22Rv1 (cell line): ENCODE results near the gene PKHD1.

Experiments used
- H3K27ac ChIP-seq: fragments of 450-650 bp; 2 replicates; pipeline ENCODE4 v1.5.1; 2017
- ZFX ChIP-seq: fragments of 450-650 bp; IDR thresholded peaks from 2 replicates; pipeline ENCODE4 v1.6.1; 2017; ENCODE audit warnings: antibody characterized with exemption, borderline replicate concordance
- TF ChIP-seq, protein P1 (sequence below): fragments of 450-650 bp; IDR thresholded peaks from 2 replicates; pipeline ENCODE4 v1.5.1; 2017; ENCODE audit warnings: mild to moderate bottlenecking

Gene PKHD1

DNA sequence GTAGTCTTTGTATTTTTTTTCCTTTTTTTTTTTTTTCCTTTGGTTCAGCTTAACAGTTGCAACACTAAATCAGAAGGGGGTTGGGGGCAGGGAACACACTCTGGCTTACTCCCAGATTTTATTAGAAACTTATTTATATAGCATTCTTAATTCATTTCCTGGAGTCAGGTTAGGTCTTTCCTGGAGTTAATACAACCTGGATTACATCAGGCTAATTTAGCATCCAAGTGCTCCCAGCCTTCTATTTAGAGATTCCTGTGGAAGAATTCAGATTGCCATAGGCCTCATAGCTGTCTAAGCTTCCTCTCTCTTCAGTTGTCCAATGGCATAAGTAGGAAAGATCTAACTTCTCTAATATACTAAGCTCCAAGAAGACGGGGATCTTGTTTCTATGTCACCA, 35.8 kb upstream of the PKHD1 start:
- TF ChIP-seq, protein P1, sequence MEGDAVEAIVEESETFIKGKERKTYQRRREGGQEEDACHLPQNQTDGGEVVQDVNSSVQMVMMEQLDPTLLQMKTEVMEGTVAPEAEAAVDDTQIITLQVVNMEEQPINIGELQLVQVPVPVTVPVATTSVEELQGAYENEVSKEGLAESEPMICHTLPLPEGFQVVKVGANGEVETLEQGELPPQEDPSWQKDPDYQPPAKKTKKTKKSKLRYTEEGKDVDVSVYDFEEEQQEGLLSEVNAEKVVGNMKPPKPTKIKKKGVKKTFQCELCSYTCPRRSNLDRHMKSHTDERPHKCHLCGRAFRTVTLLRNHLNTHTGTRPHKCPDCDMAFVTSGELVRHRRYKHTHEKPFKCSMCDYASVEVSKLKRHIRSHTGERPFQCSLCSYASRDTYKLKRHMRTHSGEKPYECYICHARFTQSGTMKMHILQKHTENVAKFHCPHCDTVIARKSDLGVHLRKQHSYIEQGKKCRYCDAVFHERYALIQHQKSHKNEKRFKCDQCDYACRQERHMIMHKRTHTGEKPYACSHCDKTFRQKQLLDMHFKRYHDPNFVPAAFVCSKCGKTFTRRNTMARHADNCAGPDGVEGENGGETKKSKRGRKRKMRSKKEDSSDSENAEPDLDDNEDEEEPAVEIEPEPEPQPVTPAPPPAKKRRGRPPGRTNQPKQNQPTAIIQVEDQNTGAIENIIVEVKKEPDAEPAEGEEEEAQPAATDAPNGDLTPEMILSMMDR = no peak
- TF ChIP-seq ZFX = no peak
- no peak overlapping the region for H3K27ac ChIP-seq

DNA sequence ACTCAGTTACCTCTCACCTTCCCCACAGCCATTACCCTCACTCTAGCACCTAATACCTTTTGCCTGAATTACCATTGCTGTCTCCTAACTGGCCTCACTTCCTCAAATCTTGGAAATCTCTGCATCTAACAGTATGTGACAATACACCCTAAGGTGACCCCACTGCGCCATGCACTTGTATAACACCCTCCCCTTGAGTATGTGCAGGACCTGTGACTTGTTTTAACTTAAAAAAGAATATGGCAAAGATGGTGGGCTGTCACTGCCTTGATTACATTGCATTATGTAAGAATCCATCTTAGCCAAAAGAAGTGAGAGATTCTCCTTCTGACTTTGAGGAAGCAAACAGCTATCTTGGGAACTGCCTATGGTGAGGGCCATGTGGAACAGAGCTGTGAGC, 29.9 kb upstream of the PKHD1 start:
- TF ChIP-seq ZFX = no peak
- TF ChIP-seq, protein P1 = no peak
- H3K27ac ChIP-seq = no peak overlapping the region

- H3K27ac ChIP-seq = no peak overlapping the region
- TF ChIP-seq ZFX = no peak
- TF ChIP-seq, protein P1 = no peak
These were observed 29.2 kb upstream of the PKHD1 start for GRCh38 chr6:52116605-52116948.

DNA sequence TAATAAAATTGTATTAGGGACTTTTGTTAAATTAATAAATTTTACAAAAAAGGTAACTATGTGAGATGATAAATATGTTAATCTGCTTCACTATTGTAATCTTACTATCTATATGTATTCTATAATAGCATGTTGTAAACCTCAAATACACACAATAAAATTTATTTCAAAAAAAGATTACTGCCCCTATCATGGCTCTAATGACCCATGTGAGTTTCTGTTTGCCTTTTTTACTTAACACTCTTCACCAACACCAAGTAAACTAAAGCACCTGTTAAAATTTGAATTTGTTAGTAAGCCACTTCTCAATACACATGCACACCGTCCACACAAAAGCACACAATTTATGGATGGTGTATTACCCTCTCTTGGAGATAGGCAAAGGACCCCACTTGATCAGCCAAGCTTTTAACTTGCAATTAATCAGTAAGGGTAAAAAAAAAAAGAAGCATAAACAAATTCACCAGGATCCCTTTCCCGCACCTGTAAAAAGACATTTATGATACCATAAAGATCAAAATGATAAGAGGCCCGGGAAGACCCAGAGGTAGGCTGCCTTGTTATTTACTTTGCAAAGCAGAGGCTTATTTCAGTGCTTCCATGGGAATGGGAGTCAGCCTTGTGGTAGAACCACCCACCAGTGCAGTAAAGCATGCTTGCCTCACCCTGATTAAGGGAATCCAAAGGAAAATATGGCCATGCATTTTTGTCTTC, 28.6 kb upstream of the PKHD1 start:
- no peak overlapping the region for H3K27ac ChIP-seq
- TF ChIP-seq ZFX = no peak
- TF ChIP-seq, protein P1 = no peak

DNA sequence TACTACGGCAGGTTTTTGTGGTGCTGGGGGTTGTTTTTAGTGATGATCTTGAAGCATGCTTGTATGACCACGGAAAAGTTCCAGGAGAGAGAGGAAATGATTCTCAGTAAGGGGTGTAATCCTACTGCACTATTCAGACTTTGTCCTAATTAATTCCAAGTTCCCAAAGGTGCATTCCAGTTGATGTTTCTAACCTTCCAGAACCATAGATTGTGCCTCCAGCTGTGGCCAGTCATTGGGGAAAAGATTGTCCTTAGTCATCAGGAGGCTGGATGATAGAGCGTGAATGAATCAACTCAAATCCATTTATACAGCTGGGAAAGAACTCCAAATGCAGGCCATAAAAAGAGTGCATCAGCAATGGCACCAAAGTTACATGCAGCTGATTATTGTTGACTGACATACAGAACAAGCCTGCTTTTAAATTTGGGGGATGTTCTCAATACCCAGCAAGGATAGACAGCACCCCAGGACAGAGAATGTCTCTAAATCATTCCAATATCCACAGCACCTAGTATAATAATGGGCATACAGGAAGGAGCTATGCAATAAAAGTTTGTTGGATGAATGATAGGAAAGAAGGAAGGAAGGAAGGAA, 27.8 kb upstream of the PKHD1 start:
- H3K27ac ChIP-seq = no peak overlapping the region
- no peak for TF ChIP-seq ZFX
- TF ChIP-seq, protein P1 = no peak

- H3K27ac ChIP-seq = no peak overlapping the region
- TF ChIP-seq ZFX = no peak
- TF ChIP-seq, protein P1 = no peak
These were observed 21.8 kb upstream of the PKHD1 start for GRCh38 chr6:52109171-52109571.

DNA sequence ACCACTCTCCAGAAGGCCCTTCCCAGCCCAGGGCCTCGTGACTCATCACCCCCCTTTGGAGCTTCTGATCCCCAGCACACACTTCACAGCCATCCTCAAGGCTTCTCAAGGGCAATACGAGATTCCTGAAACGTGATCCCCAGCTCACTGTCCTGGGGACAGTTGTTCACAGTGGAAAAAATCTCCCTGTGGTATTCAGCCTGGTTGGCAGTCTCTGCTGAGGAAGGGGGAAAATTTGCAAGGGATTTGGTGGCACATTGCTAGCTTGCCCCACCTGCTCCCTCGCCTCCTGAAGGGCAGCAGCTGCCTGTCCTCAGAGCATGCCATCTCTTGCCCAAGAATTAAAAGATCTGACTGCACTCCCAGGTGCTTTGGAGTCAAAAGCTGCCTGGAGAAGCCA, 20.7 kb upstream of the PKHD1 start:
- no peak overlapping the region for H3K27ac ChIP-seq
- TF ChIP-seq, protein P1 = no peak
- TF ChIP-seq ZFX = no peak
